Measurements from ENCODE around the gene GRM7.

Gene GRM7

GRCh38 chr3:7333125-7333524, 472.2 kb downstream of the GRM7 start:
- no peak for ATAC-seq
- H3K9me3 Mint-ChIP-seq: peaks cover 0 to 9% of the 10 kb centered on the region in 2 donors
- H3K4me1 Mint-ChIP-seq: no peaks in the 10 kb centered on the region
- no peak for DNase-seq
- H3K4me3 Mint-ChIP-seq: no peak overlapping the region
- no peak overlapping the region for H3K27ac Mint-ChIP-seq
- H3K27me3 Mint-ChIP-seq: no peaks in the 10 kb centered on the region

DNA sequence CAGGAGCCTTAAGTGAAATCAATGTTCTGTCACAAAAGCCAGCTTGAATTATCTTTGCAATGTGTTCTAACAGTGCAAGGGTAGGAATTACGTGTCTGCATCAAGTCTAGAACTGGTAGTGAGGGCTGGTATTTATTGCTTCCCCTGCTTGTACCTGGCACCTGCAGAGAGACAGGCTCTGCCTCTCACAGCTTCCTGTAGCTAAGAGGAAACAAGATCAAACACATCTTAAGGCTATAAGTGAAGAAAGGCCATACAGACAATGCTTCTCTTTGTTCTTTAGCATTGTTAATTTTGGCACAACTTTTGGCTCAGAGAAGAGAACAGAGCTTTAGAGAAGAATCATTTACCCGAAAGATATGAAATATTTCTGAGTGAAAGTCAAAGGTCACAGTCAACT, 479.9 kb downstream of the GRM7 start:
- ATAC-seq (no peak), DNase-seq (no peak)
- no peak overlapping the region for H3K4me3 Mint-ChIP-seq
- H3K4me1 Mint-ChIP-seq: no peaks in the 10 kb centered on the region
- H3K9me3 Mint-ChIP-seq: peaks cover 3 to 9% of the 10 kb centered on the region in 2 donors
- H3K27ac Mint-ChIP-seq: no peak overlapping the region
- H3K27me3 Mint-ChIP-seq: no peaks in the 10 kb centered on the region

- no peak overlapping the region for H3K27ac Mint-ChIP-seq
- H3K9me3 Mint-ChIP-seq: peaks cover 0 to 3% of the 10 kb centered on the region in 2 donors
- H3K27me3 Mint-ChIP-seq: no peaks in the 10 kb centered on the region
- H3K4me1 Mint-ChIP-seq: no peaks in the 10 kb centered on the region
- ATAC-seq: no peak
- no peak overlapping the region for H3K4me3 Mint-ChIP-seq
- DNase-seq: no peak
These were observed 485.4 kb downstream of the GRM7 start for GRCh38 chr3:7346364-7346763.

DNA sequence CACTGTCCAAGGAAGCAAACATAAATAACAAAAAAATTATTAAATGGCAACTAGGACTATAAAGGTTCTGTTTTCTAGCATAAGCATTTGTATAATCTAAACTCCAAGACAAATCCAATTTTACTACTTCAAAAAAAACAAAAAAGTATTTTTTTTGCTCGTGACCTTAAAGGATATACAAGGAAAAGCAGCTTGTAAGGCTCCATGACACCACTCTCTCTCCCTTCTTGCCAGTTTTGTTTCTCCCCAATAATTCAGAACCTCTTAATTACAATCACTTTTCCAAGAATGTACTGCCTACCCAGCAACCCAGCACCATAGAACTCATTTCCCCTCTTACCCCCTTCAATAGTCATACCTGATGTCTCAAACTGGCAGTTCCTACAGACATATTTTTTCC, 496.2 kb downstream of the GRM7 start:
- no peaks in the 10 kb centered on the region for H3K27me3 Mint-ChIP-seq
- no peak overlapping the region for H3K4me3 Mint-ChIP-seq
- no peaks in the 10 kb centered on the region for H3K4me1 Mint-ChIP-seq
- H3K27ac Mint-ChIP-seq: no peak overlapping the region
- ATAC-seq (no peak), DNase-seq (no peak)
- H3K9me3 Mint-ChIP-seq: no peaks in the 10 kb centered on the region

DNA sequence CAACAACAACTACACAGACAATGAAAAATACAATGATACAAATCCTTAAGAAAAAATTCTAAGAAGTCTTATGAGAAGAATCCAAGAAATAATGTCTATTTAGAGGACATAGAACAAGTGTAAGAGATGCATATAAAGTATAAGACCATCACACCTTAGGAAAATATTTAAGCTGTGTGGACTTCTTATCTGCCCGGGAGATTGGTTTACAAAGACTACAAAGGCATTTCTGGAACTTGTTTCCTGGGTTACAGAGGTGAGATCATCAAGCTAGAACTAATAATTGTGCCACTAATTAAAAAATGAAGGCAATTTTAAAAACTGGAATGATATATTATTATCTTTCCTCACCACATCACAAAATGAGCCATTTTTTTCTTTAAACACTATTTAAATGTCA, 507.1 kb downstream of the GRM7 start:
- Mint-ChIP-seq H3K4me1 (no peaks in the 10 kb centered on the region), H3K27me3 (no peaks in the 10 kb centered on the region), H3K4me3 (no peak overlapping the region), H3K27ac (no peak overlapping the region), H3K9me3 (no peaks in the 10 kb centered on the region)
- DNase-seq: no peak
- no peak for ATAC-seq

DNA sequence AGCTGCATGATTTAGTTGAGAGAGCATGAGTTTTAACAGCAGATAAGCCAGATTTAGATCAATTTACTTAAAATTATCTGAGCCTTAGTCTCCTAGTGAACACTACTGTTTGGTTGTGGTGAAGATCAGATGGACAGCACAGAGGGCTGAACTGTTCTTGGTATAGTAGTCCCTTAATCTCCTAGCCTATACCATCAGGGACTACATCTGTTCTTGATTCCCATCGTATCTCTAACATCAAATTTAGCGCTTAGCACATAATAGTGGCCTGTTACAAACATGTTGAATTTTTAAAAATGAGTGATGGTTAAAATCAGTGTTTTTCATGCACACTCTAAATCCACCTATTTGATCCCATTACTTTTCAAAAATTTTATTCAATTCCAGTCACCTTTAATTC, 507.7 kb downstream of the GRM7 start:
- Mint-ChIP-seq H3K27ac (no peak overlapping the region), H3K4me1 (no peaks in the 10 kb centered on the region), H3K4me3 (no peak overlapping the region), H3K27me3 (no peaks in the 10 kb centered on the region), H3K9me3 (no peaks in the 10 kb centered on the region)
- DNase-seq (no peak), ATAC-seq (no peak)

DNA sequence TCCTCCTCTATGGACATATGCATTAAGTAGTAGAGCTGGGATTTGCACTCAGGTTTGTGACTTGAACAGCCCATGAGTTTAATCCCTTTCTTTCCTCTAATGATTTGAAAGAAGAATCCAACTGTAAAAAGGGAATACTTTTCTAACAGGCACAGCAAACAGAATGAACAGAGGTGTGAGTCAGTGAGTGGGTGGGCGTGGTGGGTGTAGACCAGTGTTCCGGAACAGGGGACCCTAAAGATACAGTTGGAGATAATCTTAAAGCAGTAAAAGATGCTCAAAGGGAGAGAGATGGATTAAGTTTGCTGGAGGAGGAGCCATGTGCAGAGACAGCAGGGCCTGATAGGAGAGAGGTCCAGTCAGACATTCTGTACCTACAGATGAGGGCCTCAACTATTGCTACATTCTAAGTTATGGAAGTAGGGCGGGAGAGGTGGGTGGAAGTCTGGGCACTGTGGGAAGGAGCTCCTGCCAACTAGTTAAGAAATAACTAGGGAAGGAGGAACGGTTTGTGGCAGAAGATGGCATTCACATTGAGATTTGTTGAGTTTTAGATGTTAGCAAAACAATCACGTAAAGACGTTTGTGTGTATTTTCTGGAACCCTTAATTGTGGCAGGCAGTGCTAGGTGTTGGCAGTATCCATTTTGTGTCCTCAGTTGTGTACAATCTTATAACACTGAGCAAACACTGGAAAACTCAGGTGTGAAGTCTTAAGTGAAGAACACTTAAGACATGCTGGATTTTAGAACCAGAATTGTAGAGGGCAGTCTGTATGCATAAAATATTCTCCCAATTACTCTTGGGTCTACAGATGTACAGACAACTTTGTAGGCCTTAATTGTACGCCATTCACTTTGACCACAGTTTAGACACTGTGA, 511.0 kb downstream of the GRM7 start:
- DNase-seq (no peak), ATAC-seq (no peak)
- no peaks in the 10 kb centered on the region for H3K4me1 Mint-ChIP-seq
- H3K27me3 Mint-ChIP-seq: no peaks in the 10 kb centered on the region
- H3K9me3 Mint-ChIP-seq: no peaks in the 10 kb centered on the region
- H3K4me3 Mint-ChIP-seq: no peak overlapping the region
- H3K27ac Mint-ChIP-seq: no peak overlapping the region

DNA sequence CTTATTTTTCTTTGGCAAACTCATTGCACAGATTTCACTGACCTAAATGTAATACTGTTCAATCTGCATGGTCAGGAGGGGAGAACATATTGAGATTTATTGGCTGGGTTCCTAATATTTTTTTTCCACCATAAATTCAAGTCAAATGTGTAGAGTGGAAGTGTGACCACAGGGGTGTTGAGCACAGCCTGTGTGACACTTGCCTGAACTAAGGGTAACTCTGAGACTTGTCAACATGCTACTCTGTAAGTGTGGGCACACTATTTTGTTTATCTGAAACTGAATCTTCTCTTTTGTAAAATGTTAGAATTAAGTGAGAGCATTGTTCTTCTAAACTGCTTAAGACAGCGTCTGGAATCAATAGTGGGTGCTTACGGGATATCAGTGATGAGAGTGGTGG, 516.2 kb downstream of the GRM7 start:
- Mint-ChIP-seq H3K27me3 (no peaks in the 10 kb centered on the region), H3K9me3 (no peaks in the 10 kb centered on the region), H3K4me1 (no peaks in the 10 kb centered on the region), H3K27ac (no peak overlapping the region), H3K4me3 (no peak overlapping the region)
- ATAC-seq (no peak), DNase-seq (no peak)

- ATAC-seq (no peak), DNase-seq (no peak)
- H3K9me3 Mint-ChIP-seq: no peaks in the 10 kb centered on the region
- H3K4me1 Mint-ChIP-seq: no peaks in the 10 kb centered on the region
- H3K27me3 Mint-ChIP-seq: no peaks in the 10 kb centered on the region
- H3K27ac Mint-ChIP-seq: no peak overlapping the region
- H3K4me3 Mint-ChIP-seq: no peak overlapping the region
These were observed 520.8 kb downstream of the GRM7 start for GRCh38 chr3:7381741-7382140.

- no peaks in the 10 kb centered on the region for H3K4me1 Mint-ChIP-seq
- H3K27me3 Mint-ChIP-seq: no peaks in the 10 kb centered on the region
- no peak overlapping the region for H3K4me3 Mint-ChIP-seq
- ATAC-seq (no peak), DNase-seq (no peak)
- no peaks in the 10 kb centered on the region for H3K9me3 Mint-ChIP-seq
- H3K27ac Mint-ChIP-seq: no peak overlapping the region
These were observed 521.5 kb downstream of the GRM7 start for GRCh38 chr3:7382293-7383010.

GRCh38 chr3:7385635-7386034, 524.7 kb downstream of the GRM7 start:
- no peak for ATAC-seq
- Mint-ChIP-seq H3K4me1 (no peaks in the 10 kb centered on the region), H3K4me3 (no peak overlapping the region), H3K9me3 (peaks cover 0 to 7% of the 10 kb centered on the region in 2 donors), H3K27ac (no peak overlapping the region), H3K27me3 (no peaks in the 10 kb centered on the region)
- no peak for DNase-seq

GRCh38 chr3:7388026-7388425, 527.1 kb downstream of the GRM7 start:
- ATAC-seq (no peak), DNase-seq (no peak)
- Mint-ChIP-seq H3K27me3 (no peaks in the 10 kb centered on the region), H3K4me3 (no peak overlapping the region), H3K27ac (no peak overlapping the region), H3K9me3 (peaks cover 0 to 12% of the 10 kb centered on the region in 2 donors), H3K4me1 (no peaks in the 10 kb centered on the region)

- peaks cover 3 to 19% of the 10 kb centered on the region in 2 donors for H3K9me3 Mint-ChIP-seq
These were observed 531.3 kb downstream of the GRM7 start for GRCh38 chr3:7392206-7392605.

DNA sequence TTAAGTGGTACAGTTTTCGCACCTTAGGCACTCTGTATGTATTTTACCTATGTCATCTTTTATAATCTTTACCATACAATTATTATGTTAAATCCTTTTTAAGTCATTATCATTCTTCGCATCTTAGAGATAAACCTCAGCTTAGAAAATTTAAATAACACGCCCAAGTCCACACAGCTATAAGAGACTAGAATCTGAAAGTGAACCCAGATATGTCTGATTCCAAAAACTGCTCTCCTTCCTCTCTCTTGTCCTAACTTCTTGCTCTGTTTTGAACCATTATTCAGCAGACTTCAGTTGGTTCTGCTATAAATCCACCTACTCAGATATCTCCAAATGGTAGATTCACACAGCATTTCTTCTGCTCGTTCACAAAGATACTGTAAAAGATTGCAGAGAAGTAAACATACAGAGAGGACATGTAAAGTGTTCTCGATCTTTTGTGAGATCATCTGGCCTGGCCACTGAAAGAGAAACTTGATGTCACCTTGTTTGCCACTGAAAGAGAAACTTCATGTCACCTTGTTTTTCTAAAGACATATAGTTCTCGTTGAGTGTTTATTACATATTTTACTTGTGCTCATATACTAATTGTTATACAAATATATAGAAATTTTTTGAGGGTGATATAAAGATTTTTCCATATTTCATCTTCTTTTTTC, 533.2 kb downstream of the GRM7 start:
- Mint-ChIP-seq H3K27ac (no peak overlapping the region), H3K4me1 (no peaks in the 10 kb centered on the region), H3K4me3 (no peak overlapping the region), H3K9me3 (peaks cover 3 to 14% of the 10 kb centered on the region in 2 donors), H3K27me3 (no peaks in the 10 kb centered on the region)
- no peak for ATAC-seq
- DNase-seq: no peak

More at GRCh38 chr3:7392206-7392605, 531.3 kb downstream of the GRM7 start:
- Mint-ChIP-seq H3K4me1 (no peaks in the 10 kb centered on the region), H3K27me3 (no peaks in the 10 kb centered on the region), H3K27ac (no peak overlapping the region), H3K4me3 (no peak overlapping the region)
- no peak for DNase-seq
- no peak for ATAC-seq

DNA sequence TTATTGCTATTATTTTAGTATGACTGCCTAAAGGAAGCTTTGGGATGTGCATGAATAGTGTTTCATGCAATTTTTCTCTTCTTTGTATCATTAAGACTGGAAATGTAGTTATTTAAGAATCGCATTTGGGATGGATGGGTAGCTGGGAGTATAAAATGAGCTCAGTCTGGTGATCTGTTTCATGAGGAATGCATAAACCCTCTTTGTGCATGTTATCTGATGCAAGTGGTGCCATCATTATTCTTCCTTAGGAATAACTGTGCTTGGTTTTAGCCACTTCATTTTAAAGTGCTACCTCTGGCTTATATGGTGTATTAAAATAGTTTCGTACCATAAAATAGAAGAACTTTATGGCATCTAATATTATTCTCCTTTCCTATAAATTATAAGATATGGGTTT, 535.6 kb downstream of the GRM7 start:
- no peak for DNase-seq
- no peak overlapping the region for H3K4me3 Mint-ChIP-seq
- no peak overlapping the region for H3K27ac Mint-ChIP-seq
- no peaks in the 10 kb centered on the region for H3K27me3 Mint-ChIP-seq
- H3K4me1 Mint-ChIP-seq: no peaks in the 10 kb centered on the region
- peaks cover 3 to 8% of the 10 kb centered on the region in 2 donors for H3K9me3 Mint-ChIP-seq
- ATAC-seq: no peak

- no peak overlapping the region for H3K4me3 Mint-ChIP-seq
- no peaks in the 10 kb centered on the region for H3K27me3 Mint-ChIP-seq
- ATAC-seq (no peak), DNase-seq (no peak)
- H3K27ac Mint-ChIP-seq: no peak overlapping the region
- no peaks in the 10 kb centered on the region for H3K4me1 Mint-ChIP-seq
- peaks cover 3 to 8% of the 10 kb centered on the region in 2 donors for H3K9me3 Mint-ChIP-seq
These were observed 536.2 kb downstream of the GRM7 start for GRCh38 chr3:7397097-7397496.

All from stimulated activated naive CD8-positive, alpha-beta T cell treated with anti-CD3 and anti-CD28 coated beads, Interleukin-15, amount 100 ng/mL, for 72 hours (primary cell).